GM19328 (cell line): Measurements from ENCODE around the gene UQCC3.
A peak's percentile ranks its signal among the peaks of the same experiment; 100 is the strongest.
"Not testable (repeated sequence)": the region's sequence is repeated elsewhere in the genome, so short reads cannot be mapped to it uniquely, and the experiment has no call there.

Experiments used
- ATAC-seq: cut with Tn5 transposase; IDR thresholded peaks from one replicate; pipeline ENCODE4 v1.9.1; 2021; ENCODE audit warnings: mild to moderate bottlenecking, moderate library complexity; ENCODE audit not compliant: unreplicated experiment

The UQCC3 gene

GRCh38 chr11:62694455-62695167 lies 23.1 kb downstream of the UQCC3 start:
- ATAC-seq = no peak

GRCh38 chr11:62702246-62702645 lies 30.8 kb downstream of the UQCC3 start:
- ATAC-seq = no peak

- ATAC-seq = not testable (repeated sequence)
These were observed 32.4 kb downstream of the UQCC3 start for GRCh38 chr11:62703921-62704320.

- no peak for ATAC-seq
These were observed 33.9 kb downstream of the UQCC3 start for GRCh38 chr11:62705413-62705812.

GRCh38 chr11:62705880-62706849 lies 34.7 kb downstream of the UQCC3 start:
- ATAC-seq = peak; percentile 54

- no peak for ATAC-seq
These were observed 35.4 kb downstream of the UQCC3 start for GRCh38 chr11:62706850-62707247.

GRCh38 chr11:62707277-62707861 lies 35.9 kb downstream of the UQCC3 start, which contains the start of the genes BSCL2 and GNG3:
Gene BSCL2 (minus strand): TSS chr11:62707424. CDS start chr11:62707195, 229 bp downstream.
Gene GNG3 (plus strand): TSS chr11:62707676. CDS start chr11:62708296, 620 bp downstream.
- no peak for ATAC-seq

GRCh38 chr11:62708392-62708791 lies 36.9 kb downstream of the UQCC3 start:
- ATAC-seq = no peak

GRCh38 chr11:62708793-62709192 lies 37.3 kb downstream of the UQCC3 start:
- ATAC-seq = no peak

GRCh38 chr11:62709247-62710000 lies 38.0 kb downstream of the UQCC3 start:
- peak; percentile 52 for ATAC-seq

- ATAC-seq = no peak
These were observed 38.5 kb downstream of the UQCC3 start for GRCh38 chr11:62710001-62710345.

GRCh38 chr11:62712276-62712812 lies 40.9 kb downstream of the UQCC3 start:
- ATAC-seq = no peak

GRCh38 chr11:62712861-62713260 lies 41.4 kb downstream of the UQCC3 start:
- ATAC-seq = no peak

GRCh38 chr11:62713343-62713742 lies 41.9 kb downstream of the UQCC3 start:
- no peak for ATAC-seq

GRCh38 chr11:62715150-62716130 lies 44.0 kb downstream of the UQCC3 start:
- ATAC-seq = no peak

- ATAC-seq = no peak
These were observed 44.7 kb downstream of the UQCC3 start for GRCh38 chr11:62716206-62716605.

- no peak for ATAC-seq
These were observed 45.3 kb downstream of the UQCC3 start for GRCh38 chr11:62716816-62717215.

- ATAC-seq = no peak
These were observed 48.0 kb downstream of the UQCC3 start for GRCh38 chr11:62719302-62719978.

- ATAC-seq = no peak
These were observed 50.5 kb downstream of the UQCC3 start for GRCh38 chr11:62721994-62722393.
